A673 (cell line): ENCODE results near the gene H1-8. TPM values are rescaled to one million over a fixed set of nuclear protein-coding genes. Genes with fewer than 3 reads are reported as not detected.

Experiments used
- BruUV-seq: library from RNA; stranded (reverse); fragments of 400-500 nt; replicated peaks from 2 replicates; lab custom pipeline; 2021; lab: Mats Ljungman, UMichigan
- CTCF ChIA-PET: fragments of 300-600 bp; sonication (Branson Sonifier 250); formaldehyde crosslinking; loops from one replicate; lab custom pipeline; 2022; ENCODE audit warnings: antibody characterized with exemption; lab: Charles Lee
- POLR2A ChIA-PET: fragments of 300-600 bp; sonication (Branson Sonifier 250); formaldehyde crosslinking; loops from one replicate; lab custom pipeline; 2022; ENCODE audit warnings: antibody characterized with exemption; ENCODE audit not compliant: low non-redundant PET; lab: Charles Lee
- DNase-seq: peaks from one replicate; pipeline ENCODE4 v3.0.0-alpha.2; 2015; ENCODE audit warnings: low spot score
- H3K27ac ChIP-seq: fragments of 200-600 bp; sonication (generic); 2 replicates; pipeline ENCODE4 v1.5.1; 2016; ENCODE audit warnings: mixed run types, low read depth, mild to moderate bottlenecking, mixed read lengths, antibody characterized with exemption, low read length; ENCODE audit not compliant: poor library complexity, severe bottlenecking
- H3K27me3 ChIP-seq: fragments of 200-600 bp; sonication (generic); replicated peaks from 2 replicates; pipeline ENCODE4 v1.6.1; 2017; ENCODE audit warnings: mixed run types, low read depth, mild to moderate bottlenecking, mixed read lengths, antibody characterized with exemption, low read length; ENCODE audit not compliant: insufficient read depth, poor library complexity
- H3K36me3 ChIP-seq: fragments of 200-600 bp; sonication (generic); 2 replicates; pipeline ENCODE4 v1.6.1; 2016; ENCODE audit warnings: mixed run types, mild to moderate bottlenecking, mixed read lengths, antibody characterized with exemption, low read length; ENCODE audit not compliant: insufficient read depth, poor library complexity, severe bottlenecking
- H3K4me1 ChIP-seq: fragments of 200-600 bp; sonication (generic); 2 replicates; pipeline ENCODE4 v1.6.1; 2017; ENCODE audit warnings: mixed run types, mild to moderate bottlenecking, mixed read lengths, antibody characterized with exemption, low read length; ENCODE audit not compliant: insufficient read depth, poor library complexity, severe bottlenecking
- H3K4me3 ChIP-seq: fragments of 200-600 bp; sonication (generic); 2 replicates; pipeline ENCODE4 v1.5.1; 2016; ENCODE audit warnings: low read depth, mixed run types, mild to moderate bottlenecking, mixed read lengths, low read length; ENCODE audit not compliant: poor library complexity, severe bottlenecking
- H3K9me3 ChIP-seq: fragments of 200-600 bp; sonication (generic); 2 replicates; pipeline ENCODE4 v1.6.1; 2016; ENCODE audit warnings: mixed run types, low read depth, mild to moderate bottlenecking, mixed read lengths, antibody characterized with exemption, low read length; ENCODE audit not compliant: poor library complexity, severe bottlenecking
- CTCF ChIP-seq: fragments of 300-800, 200-600 bp; sonication (generic); conservative IDR thresholded peaks from 2 replicates; pipeline ENCODE4 v1.5.1; 2017; ENCODE audit warnings: low read depth, mild to moderate bottlenecking, antibody characterized with exemption, low read length, moderate library complexity, mixed read lengths
- EZH2 ChIP-seq: fragments of 200-600 bp; sonication (generic); IDR thresholded peaks from 2 replicates; pipeline ENCODE4 v1.6.1; 2017; ENCODE audit warnings: borderline replicate concordance, low read depth, mild to moderate bottlenecking, mixed read lengths, antibody characterized with exemption, low read length; ENCODE audit not compliant: poor library complexity, severe bottlenecking
- intact Hi-C: fragments of 100-400 bp; cut with micrococcal nuclease; formaldehyde crosslinking; loops from one replicate; pipeline ENCODE4 v1.10.0; 2022; ENCODE audit not compliant: unreplicated experiment
- total RNA-seq: library from RNA; stranded (reverse); gene quantifications from 2 replicates; pipeline ENCODE4 v1.2.3, GENCODE V29; 2021

The H1-8 gene
- total RNA-seq, 1 experiment from 2014 or later = not detected

- TF ChIP-seq CTCF (no peak), EZH2 (no peak)
- no peak for DNase-seq
- H3K27me3 ChIP-seq = no peaks in the 10 kb centered on the region
- POLR2A ChIA-PET = interaction anchor here (0.7 kb wide), 1 partner anchor 72 kb away, joined by 4 read pairs; no protein-coding TSS in a partner anchor
- intact Hi-C loops = no loop called here
- peak overlapping the region; percentile 8 for H3K27ac ChIP-seq
- H3K9me3 ChIP-seq = no peaks in the 10 kb centered on the region
- CTCF ChIA-PET = no interaction called here
- H3K36me3 ChIP-seq = no peaks in the 10 kb centered on the region
- H3K4me1 ChIP-seq = peaks cover 20% of the 10 kb centered on the region
- H3K4me3 ChIP-seq = no peak overlapping the region
- no TSS peak for BruUV-seq
These were observed 51.4 kb downstream of the H1-8 start for GRCh38 chr3:129594409-129594808.

DNA sequence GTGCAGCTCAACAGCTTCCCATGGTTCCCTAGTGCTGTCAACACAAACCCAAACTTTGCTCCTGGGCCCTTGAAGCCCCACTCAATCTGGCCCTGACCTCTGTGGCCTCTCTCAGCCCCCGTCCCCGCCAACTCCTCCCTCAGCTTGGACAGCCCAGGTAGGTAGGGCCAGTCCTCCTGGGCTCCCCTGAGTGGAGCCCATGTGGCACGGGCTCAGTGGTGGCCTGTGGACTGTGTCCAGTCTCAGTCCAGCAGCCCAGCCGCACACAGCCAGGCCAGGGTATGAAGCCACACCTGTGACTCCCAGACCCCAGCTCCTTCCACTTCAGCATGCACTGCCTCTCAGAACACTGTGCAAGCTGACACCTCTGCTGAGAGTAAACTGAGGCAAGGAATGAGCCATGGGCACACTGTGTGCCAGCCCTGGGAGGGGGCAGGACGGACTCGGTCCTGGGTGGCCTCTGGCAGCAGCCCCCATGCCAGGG lies 52.0 kb downstream of the H1-8 start:
- POLR2A ChIA-PET = no interaction called here
- BruUV-seq = no TSS peak

GRCh38 chr3:129595544-129596193 lies 52.7 kb downstream of the H1-8 start:
- ChIA-PET POLR2A (no interaction called here), CTCF (no interaction called here)
- TF ChIP-seq EZH2 = no peak
- TF ChIP-seq CTCF = no peak
- Histone ChIP-seq H3K36me3 (no peaks in the 10 kb centered on the region), H3K27me3 (no peaks in the 10 kb centered on the region), H3K4me3 (no peak overlapping the region), H3K27ac (no peak overlapping the region), H3K4me1 (peaks cover 20% of the 10 kb centered on the region), H3K9me3 (no peaks in the 10 kb centered on the region)
- BruUV-seq = no TSS peak
- intact Hi-C loops = no loop called here
- DNase-seq = no peak

More for the DNA sequence above, 52.0 kb downstream of the H1-8 start:
- Histone ChIP-seq H3K4me3 (no peak overlapping the region), H3K27me3 (no peaks in the 10 kb centered on the region), H3K4me1 (peaks cover 20% of the 10 kb centered on the region), H3K9me3 (no peaks in the 10 kb centered on the region), H3K36me3 (no peaks in the 10 kb centered on the region), H3K27ac (no peak overlapping the region)
- no peak for DNase-seq
- intact Hi-C loops = no loop called here
- CTCF ChIA-PET = no interaction called here
- TF ChIP-seq CTCF = no peak
- no peak for TF ChIP-seq EZH2
